ENCODE data around the gene SSBP3. TPM values are rescaled to one million over a fixed set of nuclear protein-coding genes. Genes with fewer than 3 reads are reported as not detected.

The SSBP3 gene
- total and polyA plus RNA-seq, 9 donors, result 41.2 to 247 (median 156) TPM

- Histone ChIP-seq H3K36me3 (no peaks in the 10 kb centered on the region), H3K4me3 (no peak overlapping the region), H3K9me3 (no peaks in the 10 kb centered on the region), H3K27me3 (no peaks in the 10 kb centered on the region), H3K4me1 (ENCODE audit: insufficient read depth) (no peaks in the 10 kb centered on the region), H3K27ac (no peak overlapping the region)
- TF ChIP-seq CTCF (IDR thresholded peaks at IDR 0.05), result no peak
- TF ChIP-seq POLR2A (IDR thresholded peaks at IDR 0.05), result no peak
- no peak for TF ChIP-seq EP300 (IDR thresholded peaks at IDR 0.05)
- 91 to 95% (median 92%) methylated on average over 12 of the region's 12 CpGs for WGBS, 3 donors
- DNase-seq, result no peak
- intact Hi-C loops (cut with DNase I), result no loop called here
Observed at GRCh38 chr1:54240741-54241335, 165.4 kb downstream of the SSBP3 start.

GRCh38 chr1:54239631-54240031 lies 166.6 kb downstream of the SSBP3 start:
- Histone ChIP-seq H3K36me3 (no peaks in the 10 kb centered on the region), H3K9me3 (no peaks in the 10 kb centered on the region), H3K27ac (no peak overlapping the region), H3K4me3 (no peak overlapping the region), H3K4me1 (ENCODE audit: insufficient read depth) (no peaks in the 10 kb centered on the region), H3K27me3 (no peaks in the 10 kb centered on the region)
- no peak for DNase-seq
- WGBS, 3 donors, result 41 to 60% (median 44%) methylated on average over 10 of the region's 10 CpGs
- TF ChIP-seq EP300 (IDR thresholded peaks at IDR 0.05), result no peak
- no peak for TF ChIP-seq POLR2A (IDR thresholded peaks at IDR 0.05)
- TF ChIP-seq CTCF (IDR thresholded peaks at IDR 0.05), result no peak
- intact Hi-C loops (cut with DNase I), result no loop called here

- 81 to 88% (median 81%) methylated on average over 5 of the region's 5 CpGs for WGBS, 3 donors
- intact Hi-C loops (cut with DNase I), result no loop called here
- DNase-seq, result no peak
- Histone ChIP-seq H3K4me3 (no peak overlapping the region), H3K27me3 (no peaks in the 10 kb centered on the region), H3K27ac (no peak overlapping the region), H3K36me3 (no peaks in the 10 kb centered on the region), H3K4me1 (ENCODE audit: insufficient read depth) (no peaks in the 10 kb centered on the region), H3K9me3 (no peaks in the 10 kb centered on the region)
- TF ChIP-seq EP300 (IDR thresholded peaks at IDR 0.05), result no peak
- no peak for TF ChIP-seq CTCF (IDR thresholded peaks at IDR 0.05)
- no peak for TF ChIP-seq POLR2A (IDR thresholded peaks at IDR 0.05)
Observed at GRCh38 chr1:54239035-54239383, 167.2 kb downstream of the SSBP3 start.

GRCh38 chr1:54238353-54239034 lies 167.7 kb downstream of the SSBP3 start:
- WGBS, 3 donors, result 84 to 86% (median 85%) methylated on average over 12 of the region's 12 CpGs
- Histone ChIP-seq H3K9me3 (no peaks in the 10 kb centered on the region), H3K27me3 (no peaks in the 10 kb centered on the region), H3K4me1 (ENCODE audit: insufficient read depth) (no peaks in the 10 kb centered on the region), H3K36me3 (no peaks in the 10 kb centered on the region), H3K27ac (no peak overlapping the region), H3K4me3 (no peak overlapping the region)
- DNase-seq, result no peak
- intact Hi-C loops (cut with DNase I), result no loop called here
- TF ChIP-seq POLR2A (IDR thresholded peaks at IDR 0.05) (no peak), EP300 (IDR thresholded peaks at IDR 0.05) (no peak), CTCF (IDR thresholded peaks at IDR 0.05) (no peak)
